OCI-LY3 (cell line): ENCODE data around the gene FSTL5.

Experiments used
- CTCF ChIP-seq: fragments of 200-600, 300-600 bp; sonication (generic); IDR thresholded peaks from 2 replicates; pipeline ENCODE4 v1.5.1; 2014; ENCODE audit warnings: antibody characterized with exemption, low read length, low read depth
- EZH2phosphoT487 ChIP-seq: fragments of 200-600 bp; shearing (Covaris generic); IDR thresholded peaks from 2 replicates; pipeline ENCODE4 v1.6.1; 2018; ENCODE audit warnings: antibody characterized with exemption, mixed run types, low read depth

- no peak for TF ChIP-seq CTCF
- no peak for TF ChIP-seq EZH2phosphoT487
These were observed 516.0 kb downstream of the FSTL5 start for GRCh38 chr4:161647757-161648156.
